Measurements from ENCODE around the gene IL1RAPL1.
A peak's percentile ranks its signal among the peaks of the same experiment; 100 is the strongest.

Gene IL1RAPL1

DNA sequence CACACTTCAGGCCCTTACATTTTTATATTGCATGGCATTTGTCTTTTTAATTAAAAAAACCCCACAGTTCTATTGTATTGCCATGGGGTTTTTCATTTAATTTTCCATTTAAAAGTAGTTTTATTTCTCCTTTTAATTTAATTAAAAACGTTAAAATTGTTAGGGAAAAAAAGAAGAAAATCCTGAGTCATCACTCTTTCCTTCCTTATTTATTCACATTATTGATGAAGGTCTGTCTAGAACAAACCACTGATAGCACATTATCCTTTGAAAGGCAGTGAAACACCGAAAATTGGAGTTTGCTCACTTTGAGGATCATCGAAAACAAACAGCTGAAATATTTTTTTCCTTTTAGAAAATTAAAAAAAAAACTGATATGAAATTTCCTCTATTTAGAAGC lies 868.5 kb downstream of the IL1RAPL1 start:
- DNase-seq = no peak

DNA sequence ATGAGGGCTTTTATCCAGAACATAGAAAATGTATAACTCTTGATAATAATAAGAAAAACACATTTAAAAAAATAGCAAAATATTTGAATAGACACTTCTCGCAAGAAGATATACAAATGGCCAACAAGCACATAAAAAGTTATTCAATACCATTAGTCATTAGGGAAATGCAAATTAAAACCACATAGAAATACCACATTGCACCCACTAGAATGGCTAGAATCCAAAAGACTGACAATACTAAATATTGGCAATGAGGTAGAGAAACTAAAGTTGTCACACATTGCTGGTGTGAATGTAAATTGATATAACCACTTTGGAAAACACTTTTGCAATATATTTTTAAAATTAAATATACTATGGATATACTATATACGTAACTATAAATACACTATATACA lies 873.8 kb downstream of the IL1RAPL1 start:
- no peak for DNase-seq

DNA sequence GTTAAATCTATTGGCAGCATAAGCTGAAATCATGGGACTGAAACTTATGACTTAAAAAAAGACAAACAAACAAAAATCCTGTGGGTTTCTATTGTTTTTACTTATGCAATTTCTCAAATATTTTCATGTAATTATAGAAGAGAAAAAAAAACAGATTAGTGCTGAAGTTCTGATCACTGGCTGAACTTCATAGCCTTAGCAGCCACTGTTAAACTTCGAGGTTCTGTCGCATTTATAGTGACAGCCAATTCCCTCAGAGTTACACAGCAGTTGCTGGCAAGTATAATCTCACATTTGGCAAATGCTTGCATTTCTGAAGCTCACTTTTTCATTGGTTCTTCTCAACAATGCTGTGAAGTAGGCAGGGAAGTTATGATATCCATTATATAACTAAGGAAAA lies 879.2 kb downstream of the IL1RAPL1 start:
- no peak for DNase-seq

DNA sequence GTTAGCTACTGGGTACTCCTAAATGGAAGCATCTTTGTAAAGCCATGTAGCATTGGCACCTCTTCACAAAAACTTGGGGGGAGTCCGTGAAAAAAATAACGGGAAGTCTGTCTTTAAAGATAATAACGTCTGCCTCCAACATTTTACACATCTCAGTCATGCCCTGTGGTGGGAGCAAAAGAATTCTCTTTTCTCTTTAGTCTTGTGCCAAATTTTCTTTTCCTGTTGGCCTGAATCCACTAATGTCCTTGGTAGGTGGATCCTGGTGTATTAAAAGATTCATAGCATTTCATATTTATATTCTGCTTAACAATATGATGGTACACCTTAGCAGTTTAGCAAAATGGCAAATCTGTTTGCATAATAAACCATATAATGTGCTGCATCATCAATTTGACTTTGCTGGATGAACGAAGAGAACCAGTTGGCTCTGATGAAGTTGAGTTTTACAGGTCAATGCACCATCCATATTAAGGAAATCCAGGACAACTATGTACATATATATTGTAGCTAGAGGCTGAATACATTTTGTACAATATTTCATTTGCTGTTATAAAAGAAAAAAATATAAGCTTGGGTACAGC lies 881.8 kb downstream of the IL1RAPL1 start:
- peak; percentile 10 for DNase-seq

DNA sequence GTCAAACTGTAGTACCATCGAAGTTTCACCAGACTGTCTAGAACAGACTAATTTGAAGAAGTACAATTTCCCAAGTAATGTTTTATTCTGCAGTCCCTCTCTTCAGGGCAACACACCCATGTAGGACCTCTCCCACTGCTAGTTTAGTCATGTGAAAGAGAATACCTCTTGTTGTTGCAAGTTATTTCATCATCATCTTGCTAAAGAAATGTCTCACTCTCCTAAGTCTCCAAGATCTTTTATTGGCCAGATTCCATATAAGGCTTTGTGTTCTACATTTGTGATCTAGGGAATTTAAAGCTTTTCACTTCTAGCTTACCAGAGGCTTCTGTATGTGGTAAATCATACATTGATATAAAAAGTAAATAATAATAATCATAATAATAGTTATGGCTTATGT lies 882.8 kb downstream of the IL1RAPL1 start:
- DNase-seq = peak; percentile 86

DNA sequence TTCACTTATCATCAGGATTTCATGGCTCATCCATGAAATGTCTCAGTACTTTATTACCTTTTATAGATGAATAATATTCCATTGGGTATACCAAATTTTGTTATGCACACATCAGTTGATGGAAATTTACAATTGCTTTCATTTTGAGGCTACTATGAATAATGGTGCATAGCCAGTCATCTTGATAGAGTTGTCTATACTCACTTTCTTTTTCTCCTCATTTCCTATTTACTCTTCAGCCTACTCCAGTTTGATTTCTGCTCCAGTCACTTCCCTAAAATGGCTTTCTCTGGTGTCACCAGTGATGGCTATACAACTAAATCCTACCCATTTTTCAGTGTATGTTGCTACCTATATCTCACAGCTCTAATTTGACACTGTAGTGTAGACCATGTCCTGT lies 884.6 kb downstream of the IL1RAPL1 start:
- peak; percentile 48 for DNase-seq

DNA sequence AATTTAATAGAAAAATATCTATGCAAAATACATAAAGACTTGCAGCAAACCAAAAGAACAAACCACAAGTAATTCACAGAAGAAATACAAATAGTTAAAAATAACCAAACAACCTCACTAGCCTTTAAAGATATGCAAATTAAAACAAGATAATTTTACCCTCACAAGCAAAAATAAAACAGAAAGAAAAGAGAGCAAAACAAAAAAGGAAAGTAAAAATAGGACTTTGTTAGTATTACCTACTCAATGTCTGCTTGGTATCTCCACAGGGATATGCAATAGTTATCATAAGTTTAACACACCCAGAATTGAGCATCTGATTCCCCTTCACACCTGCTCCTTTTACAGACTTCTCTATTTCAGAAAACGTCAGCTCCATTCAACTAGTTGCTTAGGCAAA lies 890.6 kb downstream of the IL1RAPL1 start:
- no peak for DNase-seq

DNA sequence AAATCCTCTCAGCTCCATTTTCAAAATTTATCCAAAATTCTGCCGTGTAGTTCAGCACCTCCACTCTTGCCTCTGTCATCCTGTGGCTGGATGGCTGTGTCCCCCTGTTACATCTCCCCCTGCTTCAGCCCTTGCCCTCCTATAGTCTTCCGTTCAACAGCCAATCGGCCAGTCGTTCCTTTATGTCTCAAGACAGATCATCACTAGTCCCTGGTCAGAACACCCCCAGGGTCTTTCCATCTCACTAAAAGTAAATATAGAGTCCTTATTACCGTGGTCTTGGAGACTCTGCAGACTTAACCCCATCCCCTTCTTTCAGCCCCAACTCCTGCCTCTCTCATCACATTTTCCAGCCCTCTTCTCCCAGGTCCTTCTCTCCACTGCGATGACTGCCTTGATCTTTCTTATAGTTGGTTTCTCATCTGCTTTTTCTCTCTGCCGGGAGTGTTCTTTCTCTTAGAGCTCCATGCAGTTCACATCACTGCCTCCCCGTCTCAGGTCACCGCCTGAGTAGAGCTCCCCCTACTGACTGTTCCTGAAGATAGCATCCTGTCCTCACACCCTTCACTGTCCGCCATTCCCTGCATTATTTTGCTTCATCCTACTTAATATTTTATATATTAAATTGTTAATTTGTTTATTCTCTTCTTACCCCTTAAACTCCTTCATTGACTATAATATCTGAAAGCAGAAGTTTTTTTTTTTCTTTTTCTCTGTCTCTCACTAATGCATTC lies 891.3 kb downstream of the IL1RAPL1 start:
- DNase-seq = peak; percentile 74

DNA sequence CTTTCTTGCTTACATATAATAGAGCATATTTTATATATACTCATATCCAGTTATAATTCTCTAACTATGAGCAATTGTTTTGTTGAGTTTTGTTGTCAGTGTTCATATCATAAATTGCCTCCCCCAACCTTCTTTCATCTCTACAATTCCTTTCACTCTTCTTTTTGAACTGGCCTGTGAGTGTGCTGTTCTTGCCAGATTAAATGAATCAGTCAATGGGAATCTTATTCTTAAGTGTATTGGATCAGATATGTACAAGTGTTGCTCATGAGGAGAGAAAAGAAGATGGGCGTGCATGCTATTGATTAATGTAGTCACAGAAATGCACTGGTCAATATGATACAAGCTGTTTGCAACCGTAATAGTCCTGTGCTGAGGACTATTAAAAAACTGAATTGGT lies 900.0 kb downstream of the IL1RAPL1 start:
- DNase-seq = no peak

DNA sequence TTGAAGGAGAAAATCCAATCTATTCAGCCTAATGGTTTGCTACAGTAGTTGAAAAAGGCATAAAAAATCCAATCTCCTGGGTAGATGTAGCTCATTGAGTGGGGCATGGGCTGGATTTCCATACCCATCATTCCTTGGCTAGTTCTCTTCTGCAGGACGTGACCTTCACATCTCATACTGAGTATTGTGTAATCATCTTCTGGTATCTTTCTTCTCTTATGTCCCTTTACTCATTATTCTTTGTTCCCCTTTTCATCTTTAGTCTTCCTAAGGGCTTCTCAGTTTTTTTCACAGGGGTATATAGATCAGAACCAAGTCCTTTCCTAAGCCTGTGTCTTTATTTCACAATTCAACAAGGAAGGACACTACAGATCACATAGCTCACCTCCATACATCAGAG lies 900.5 kb downstream of the IL1RAPL1 start:
- DNase-seq = peak; percentile 4

DNA sequence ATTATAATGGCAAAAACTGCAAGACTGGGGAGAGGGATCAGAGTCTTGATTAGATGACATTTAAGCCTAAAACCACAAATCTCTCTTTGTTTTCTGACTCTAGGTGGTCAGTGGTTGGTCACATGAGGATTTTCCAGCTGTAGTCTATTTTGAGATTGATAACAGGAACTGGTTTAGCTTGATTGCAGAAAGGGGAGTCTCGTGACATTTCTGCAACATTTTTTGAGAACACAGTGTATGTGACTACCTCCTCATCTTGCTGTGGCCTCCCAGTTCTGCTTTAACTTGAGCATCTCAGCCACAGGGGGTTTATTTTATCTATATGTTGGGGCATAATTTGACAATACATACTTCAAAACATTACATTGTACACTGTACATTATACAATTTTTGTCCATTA lies 901.7 kb downstream of the IL1RAPL1 start:
- DNase-seq = peak; percentile 86

DNA sequence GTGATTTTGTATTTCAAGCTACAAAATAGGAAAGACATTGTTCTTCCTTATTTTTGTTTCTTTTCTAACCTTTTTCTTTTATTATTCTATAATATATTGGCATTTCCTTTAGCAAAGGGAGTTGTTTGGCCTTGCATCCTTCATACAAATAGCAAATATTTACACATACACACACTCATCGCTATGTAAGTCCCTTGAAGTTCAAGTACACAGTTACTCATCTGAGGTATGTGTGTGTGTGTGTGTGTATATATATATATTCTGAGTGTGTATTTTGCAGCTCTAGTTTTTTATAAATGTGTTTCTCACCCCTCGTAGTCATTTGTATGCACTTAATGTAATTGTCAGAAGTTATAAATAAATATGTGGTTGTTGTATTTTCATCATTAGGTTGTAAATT lies 903.4 kb downstream of the IL1RAPL1 start:
- DNase-seq = no peak

DNA sequence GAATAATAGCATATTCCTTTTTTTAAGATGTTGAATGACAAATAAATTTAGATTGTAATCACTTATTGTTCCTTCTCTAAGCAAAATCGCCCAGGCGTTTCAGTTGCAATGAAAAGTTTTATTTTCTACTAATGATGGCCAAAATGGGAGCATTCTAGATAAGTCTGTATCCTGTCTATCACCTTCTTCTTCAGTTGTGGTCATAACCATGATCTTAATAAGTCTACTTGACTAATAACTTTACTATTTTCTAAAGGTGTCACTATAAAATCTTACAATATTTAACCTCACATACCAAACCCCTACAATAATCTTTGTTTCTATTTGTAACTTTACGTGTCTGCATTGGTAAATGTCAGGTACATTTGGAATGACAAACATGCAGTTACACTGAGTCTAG lies 904.4 kb downstream of the IL1RAPL1 start:
- no peak for DNase-seq

DNA sequence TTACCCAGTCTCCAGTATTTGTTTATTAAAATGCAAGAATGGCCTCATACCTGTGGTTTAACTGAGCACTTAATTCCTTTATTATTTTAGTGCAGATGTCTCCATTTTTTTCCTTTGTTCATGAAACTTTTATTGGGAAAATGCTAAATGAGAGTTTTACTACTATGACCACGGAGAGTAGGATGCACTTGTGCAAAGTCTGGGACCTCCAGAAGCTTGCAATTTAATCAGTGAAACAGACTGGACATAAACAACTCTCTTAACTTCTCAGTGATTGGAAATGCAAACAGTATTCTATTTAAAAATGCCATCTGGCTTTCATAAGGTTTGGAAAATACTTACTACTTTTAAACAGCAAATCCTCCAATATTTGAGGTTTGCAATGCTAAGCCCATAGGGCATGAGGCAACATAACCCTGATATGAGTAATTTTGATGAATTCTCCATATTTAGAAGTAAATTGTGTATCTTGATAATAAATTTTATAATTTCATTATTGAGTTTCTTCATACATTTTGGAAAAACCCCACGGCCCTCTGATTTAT lies 909.5 kb downstream of the IL1RAPL1 start:
- DNase-seq = no peak

DNA sequence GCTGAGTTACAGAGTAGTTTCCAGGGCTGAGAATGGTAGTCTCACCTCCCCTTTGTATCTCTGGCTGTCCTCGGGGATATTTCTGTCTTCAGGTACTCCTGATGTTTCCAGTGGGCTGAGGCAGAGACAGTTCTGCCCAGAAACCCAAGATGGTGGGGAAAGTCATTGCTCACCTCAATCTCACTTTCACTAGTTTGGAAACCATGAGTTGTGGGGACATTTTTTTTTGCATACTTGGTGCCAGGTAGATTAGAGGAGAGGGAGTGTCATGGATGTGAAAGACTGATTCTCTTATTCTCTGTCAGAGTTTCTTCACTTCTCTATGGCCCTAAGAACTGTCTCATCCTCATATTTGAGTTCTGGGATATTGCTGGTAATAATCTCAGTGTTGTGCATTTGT lies 919.5 kb downstream of the IL1RAPL1 start:
- DNase-seq = no peak

DNA sequence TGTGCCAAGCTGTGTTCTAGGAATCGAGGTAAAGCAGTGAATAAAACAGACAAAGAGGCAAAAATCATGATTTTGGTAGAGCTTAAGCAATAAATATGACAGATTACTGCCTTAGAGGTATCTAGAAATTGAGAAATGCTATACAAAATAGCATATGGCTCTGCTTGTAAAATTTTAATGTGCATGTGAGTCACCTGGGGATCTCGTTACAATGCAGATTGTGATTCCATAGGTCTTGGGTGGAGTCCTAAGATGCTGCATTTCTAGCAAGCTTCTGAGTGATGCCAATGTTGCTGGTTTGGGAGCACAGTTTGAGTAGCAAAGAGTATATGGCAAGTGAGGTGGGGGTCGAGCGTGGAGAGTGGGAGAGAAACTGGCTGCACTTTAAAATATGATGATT lies 930.9 kb downstream of the IL1RAPL1 start:
- no peak for DNase-seq

DNA sequence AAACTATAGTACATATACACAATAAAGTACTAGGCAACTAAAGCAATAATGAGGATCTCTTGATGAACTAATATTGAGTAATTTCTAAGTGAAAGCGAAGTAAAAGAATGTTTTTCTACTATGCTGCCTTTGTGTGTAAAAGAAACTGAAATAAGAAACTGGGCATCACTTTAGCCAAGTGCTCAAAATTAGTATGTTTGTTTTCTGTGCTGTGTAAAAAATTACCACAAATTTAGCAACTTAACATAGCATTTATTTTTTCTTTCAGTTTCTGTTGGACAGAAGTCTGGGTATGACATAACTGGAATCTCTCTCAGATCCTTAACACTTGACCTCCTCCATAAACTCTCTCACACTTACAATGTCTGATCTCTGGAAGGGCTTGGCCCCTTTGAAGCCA lies 941.0 kb downstream of the IL1RAPL1 start:
- no peak for DNase-seq

DNA sequence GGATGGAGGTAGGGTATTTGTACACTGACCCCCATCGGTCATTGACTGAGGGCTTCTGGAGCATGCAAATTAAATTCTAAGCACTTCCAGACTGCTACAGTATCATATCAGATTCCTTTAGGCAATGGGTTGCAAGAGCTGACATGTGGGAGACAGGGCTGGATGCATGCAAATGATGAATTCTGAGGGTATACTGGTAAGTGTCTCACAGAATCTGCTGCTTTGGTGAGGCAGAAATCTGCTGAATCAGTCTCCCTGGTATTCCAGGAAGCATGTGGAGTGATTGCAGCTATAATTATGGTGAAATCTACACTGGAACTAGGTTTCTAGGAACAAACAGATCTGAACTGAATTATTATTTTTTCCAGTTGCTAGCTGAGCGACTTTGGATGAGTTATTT lies 943.3 kb downstream of the IL1RAPL1 start:
- peak; percentile 35 for DNase-seq

DNA sequence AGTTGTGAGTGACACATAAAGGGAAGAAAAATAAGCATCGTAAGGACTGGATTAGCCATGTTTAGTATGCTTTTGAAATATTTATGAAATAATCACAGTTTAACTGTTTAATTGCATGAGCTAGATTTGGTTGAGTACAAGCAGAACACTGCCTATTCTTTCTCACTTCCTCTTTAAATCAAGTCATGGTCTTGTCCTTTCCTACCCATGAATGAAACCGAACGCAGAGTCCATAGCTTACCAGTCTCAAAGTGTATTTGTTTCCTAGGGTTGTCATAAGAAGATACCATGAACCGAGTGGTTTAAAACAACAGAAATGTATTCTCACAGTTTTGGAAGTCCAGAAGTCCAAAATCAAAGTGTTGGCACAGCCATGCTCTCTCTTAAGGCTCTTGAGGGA lies 944.1 kb downstream of the IL1RAPL1 start:
- peak; percentile 36 for DNase-seq

DNA sequence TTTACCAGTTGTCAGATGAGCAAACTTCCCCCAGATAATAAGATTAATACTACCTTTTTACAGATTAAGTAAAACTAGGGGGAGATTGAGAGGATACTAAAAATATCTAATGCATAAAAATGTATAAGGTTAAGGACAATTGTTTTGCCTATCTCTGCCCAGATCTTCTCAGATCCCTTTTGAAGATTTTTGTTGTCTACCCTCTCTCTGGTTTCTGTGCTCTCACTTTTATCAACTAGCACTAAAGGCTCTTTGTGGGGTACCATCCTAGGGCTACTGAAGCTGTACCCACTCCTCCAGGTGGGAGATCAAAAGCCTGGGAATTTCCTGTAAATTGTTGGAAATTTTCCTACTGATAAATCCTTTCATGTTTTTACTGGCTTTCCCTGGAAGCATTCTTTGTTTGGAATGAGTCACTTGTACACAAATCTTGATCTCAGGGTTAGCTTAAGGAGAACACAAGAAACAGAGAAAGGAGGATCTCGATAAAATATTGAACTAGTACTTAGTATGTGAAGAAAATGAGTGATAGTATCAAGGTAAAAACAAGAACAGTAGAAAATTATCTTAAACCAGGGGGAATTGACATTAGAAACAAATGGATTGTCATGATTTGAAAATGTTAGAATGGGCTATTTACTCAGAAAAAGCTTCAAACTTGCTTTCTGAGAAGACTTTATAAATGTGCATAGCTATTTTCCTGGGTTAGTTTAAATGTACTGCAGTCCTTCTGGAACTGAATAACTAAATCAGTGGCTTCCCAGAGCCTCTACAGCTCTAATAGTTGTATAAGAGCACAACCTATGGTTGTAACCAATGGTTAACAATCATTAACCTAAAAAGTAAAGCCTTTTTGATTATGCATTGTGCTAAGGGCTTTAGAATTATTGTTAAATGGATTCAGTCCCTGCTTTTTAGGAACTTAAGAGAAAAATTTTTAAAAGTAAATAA lies 948.2 kb downstream of the IL1RAPL1 start:
- DNase-seq = no peak

DNA sequence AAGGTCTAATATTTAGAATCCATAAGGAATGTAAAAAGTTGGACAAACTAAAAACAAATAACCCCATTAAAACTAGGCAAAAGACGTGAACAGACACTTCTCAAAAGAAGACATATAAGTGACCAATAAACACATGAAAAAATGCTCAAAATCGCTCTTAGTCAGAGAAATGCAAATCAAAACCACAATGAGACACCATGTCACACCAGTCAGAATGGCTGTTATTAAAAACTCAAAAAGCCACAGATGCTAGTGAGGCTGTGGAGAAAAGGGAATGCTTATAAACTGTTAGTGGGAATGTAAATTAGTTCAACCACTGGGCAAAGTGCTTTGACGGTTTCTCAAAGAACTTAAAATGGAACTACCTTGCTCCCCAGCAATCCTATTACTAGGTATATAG lies 953.8 kb downstream of the IL1RAPL1 start:
- no peak for DNase-seq

DNA sequence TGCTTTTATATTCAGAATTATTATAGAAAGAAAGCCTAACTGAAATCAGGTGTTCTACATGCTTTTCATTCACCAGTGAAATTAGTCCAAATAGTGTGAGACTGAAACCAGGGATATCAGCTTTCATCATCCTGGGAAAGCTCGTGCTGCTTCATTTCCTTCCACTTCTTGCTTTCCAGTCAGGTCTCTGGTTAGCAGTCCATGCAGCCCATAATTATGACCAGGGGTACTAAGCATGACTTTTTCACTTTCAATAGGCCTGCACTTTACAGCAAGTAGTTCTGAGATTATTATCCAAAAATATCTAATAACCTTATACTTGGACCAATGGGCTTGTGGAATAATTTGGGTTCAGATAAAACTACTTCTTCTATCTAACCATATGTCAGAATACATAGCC lies 954.9 kb downstream of the IL1RAPL1 start:
- no peak for DNase-seq

DNA sequence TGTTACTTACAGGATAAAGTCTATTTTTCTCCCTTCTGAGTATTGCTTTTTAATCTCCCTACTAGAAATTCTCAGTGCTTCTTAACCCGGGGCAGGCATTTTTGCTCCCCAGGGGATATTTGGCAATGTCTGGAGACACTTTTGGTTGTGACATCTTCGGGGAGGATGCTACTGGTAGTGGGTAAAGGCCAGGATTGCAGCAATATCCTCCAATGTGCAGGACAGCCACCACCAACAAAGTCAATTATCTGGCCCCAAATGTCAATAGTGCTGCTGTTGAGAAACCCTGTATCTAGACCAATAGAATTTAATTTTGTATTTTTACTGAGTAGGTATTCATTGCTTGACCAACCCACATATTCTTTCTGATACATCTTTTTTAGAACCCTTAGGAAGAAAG lies 958.6 kb downstream of the IL1RAPL1 start:
- no peak for DNase-seq

DNA sequence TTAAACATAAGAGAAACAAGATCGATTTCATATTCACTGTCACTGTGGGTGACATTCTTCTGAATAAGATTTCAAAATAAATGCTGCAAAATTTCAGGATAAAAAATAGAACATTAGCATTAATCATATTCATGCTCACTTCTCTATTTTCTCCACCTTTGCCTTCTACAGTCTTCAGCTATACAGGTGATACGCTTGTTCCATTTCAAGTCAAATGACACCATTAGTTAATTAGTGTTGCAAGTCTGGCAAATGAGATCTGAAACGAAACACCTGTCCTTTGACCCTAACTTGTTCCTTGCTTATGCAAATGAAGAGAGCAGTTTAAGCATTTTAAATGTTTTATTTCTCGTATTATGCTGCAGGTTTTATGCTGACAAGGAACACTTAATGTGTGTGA lies 960.6 kb downstream of the IL1RAPL1 start:
- DNase-seq = no peak

All from OCI-M1 (cell line).